CD4-positive, alpha-beta T cell treated with Interferon gamma for 1 hour (primary cell): ENCODE data around the gene CDK10.
"Not testable (repeated sequence)": the region's sequence is repeated elsewhere in the genome, so short reads cannot be mapped to it uniquely, and the experiment has no call there.

Experiments
- DNase-seq: peaks from one replicate; pipeline ENCODE4 v3.0.0-alpha.2; 2020

CDK10 gene

GRCh38 chr16:89669755-89670154 lies 16.7 kb upstream of the CDK10 start:
- DNase-seq: no peak

- no peak for DNase-seq
Measured at GRCh38 chr16:89670496-89671431, 15.7 kb upstream of the CDK10 start.

GRCh38 chr16:89671565-89671964 lies 14.9 kb upstream of the CDK10 start:
- not testable (repeated sequence) for DNase-seq

GRCh38 chr16:89672177-89672941 lies 14.1 kb upstream of the CDK10 start:
- no peak for DNase-seq

GRCh38 chr16:89678258-89678657 lies 8.2 kb upstream of the CDK10 start:
- no peak for DNase-seq

- DNase-seq: no peak
Measured at GRCh38 chr16:89685916-89686315, 573 bp upstream of the CDK10 start.

GRCh38 chr16:89687092-89687940 lies 827 bp downstream of the CDK10 start:
- DNase-seq: no peak

- no peak for DNase-seq
Measured at GRCh38 chr16:89688395-89688794, 1.9 kb downstream of the CDK10 start.

GRCh38 chr16:89689142-89689541 lies 2.7 kb downstream of the CDK10 start:
- no peak for DNase-seq

- not testable (repeated sequence) for DNase-seq
Measured at GRCh38 chr16:89689621-89690020, 3.1 kb downstream of the CDK10 start.

- DNase-seq: no peak
Measured at GRCh38 chr16:89690392-89690901, 4.0 kb downstream of the CDK10 start.

- no peak for DNase-seq
Measured at GRCh38 chr16:89691231-89691985, 4.9 kb downstream of the CDK10 start.

GRCh38 chr16:89691986-89692569 lies 5.6 kb downstream of the CDK10 start:
- DNase-seq: no peak

GRCh38 chr16:89693289-89693731 lies 6.8 kb downstream of the CDK10 start:
- DNase-seq: no peak

GRCh38 chr16:89693931-89694783 lies 7.7 kb downstream of the CDK10 start:
- no peak for DNase-seq

GRCh38 chr16:89694784-89695085 lies 8.2 kb downstream of the CDK10 start:
- DNase-seq: not testable (repeated sequence)

- no peak for DNase-seq
Measured at GRCh38 chr16:89695086-89695874, 8.8 kb downstream of the CDK10 start.

GRCh38 chr16:89695875-89696669 lies 9.6 kb downstream of the CDK10 start:
- DNase-seq: no peak

GRCh38 chr16:89696670-89697128 lies 10.2 kb downstream of the CDK10 start:
- DNase-seq: peak; percentile 54
